Measurements from ENCODE around the gene BCLAF1.

GRCh38 chr6:136252441-136252840, 37.2 kb downstream of the BCLAF1 start:
- TF ChIP-seq REST (IDR thresholded peaks at IDR 0.05; ENCODE audit: insufficient replicate concordance, low read depth) (no peak), SPI1 (IDR thresholded peaks at IDR 0.05; ENCODE audit: borderline replicate concordance, low read depth) (peak; percentile 54; the same call in 1 of the 2 replicates), CTCF (IDR thresholded peaks at IDR 0.05; ENCODE audit: insufficient read depth, low read length) (no peak), POLR2AphosphoS5 (IDR thresholded peaks at IDR 0.05; ENCODE audit: low read depth) (no peak)

Data from HL-60 (cell line).